Spleen (tissue), 11 donors: ENCODE measurements around the gene NFATC1. TPM values are rescaled to one million over a fixed set of nuclear protein-coding genes. Genes with fewer than 3 reads are reported as not detected.

Experiments used
- DNase-seq: peaks from one replicate; pipeline ENCODE4 v3.0.0-alpha.2; 2020
- H3K27ac ChIP-seq, 8 donors: fragments of 200-600 bp; sonication (generic) in 7 of 8; 1 replicate in 4 of 8; 2 replicates in 4 of 8; pipeline versions ENCODE4 v1.5.0 to v1.8.0; 2016 to 2021; ENCODE audit warnings: inconsistent platforms in 4 of 8, mild to moderate bottlenecking in 4 of 8, moderate library complexity in 1 of 8
- H3K27me3 ChIP-seq, 7 donors: fragments of 200-600 bp; sonication (generic) in 6 of 7; replicated peaks in 1 of 7; 1 replicate in 4 of 7; 2 replicates in 3 of 7; pipeline versions ENCODE4 v1.5.0 to v1.8.0; 2016 to 2021; ENCODE audit warnings: inconsistent platforms in 3 of 7, mild to moderate bottlenecking in 1 of 7
- H3K36me3 ChIP-seq, 6 donors: fragments of 200-600 bp; sonication (generic) in 5 of 6; 1 replicate in 4 of 6; 2 replicates in 2 of 6; pipeline versions ENCODE4 v1.5.0 to v1.8.0; 2016 to 2021; ENCODE audit warnings: inconsistent platforms in 2 of 6
- H3K4me1 ChIP-seq, 6 donors: fragments of 200-600 bp; sonication (generic) in 5 of 6; 1 replicate in 3 of 6; 2 replicates in 3 of 6; pipeline versions ENCODE4 v1.5.0 to v1.8.0; 2016 to 2021; ENCODE audit warnings: inconsistent platforms in 3 of 6
- H3K4me3 ChIP-seq, 8 donors: fragments of 200-600 bp; sonication (generic) in 7 of 8; 1 replicate in 4 of 8; 2 replicates in 4 of 8; pipeline versions ENCODE4 v1.5.0 to v1.8.0; 2016 to 2021; ENCODE audit warnings: inconsistent platforms in 4 of 8, mild to moderate bottlenecking in 4 of 8, moderate library complexity in 2 of 8
- H3K9me3 ChIP-seq, 8 donors: fragments of 200-600 bp; sonication (generic) in 7 of 8; 1 replicate in 4 of 8; 2 replicates in 4 of 8; pipeline versions ENCODE4 v1.5.0 to v1.8.0; 2016 to 2021; ENCODE audit warnings: inconsistent platforms in 4 of 8
- CTCF ChIP-seq, 11 experiments: fragments of 200-600 bp in 7 of 11; fragments of 450-650 bp in 4 of 11; sonication (generic) in 4 of 11; IDR thresholded peaks in 8 of 11; conservative IDR thresholded peaks in 3 of 11; 1 replicate in 7 of 11; 2 replicates in 4 of 11; pipeline versions ENCODE4 v1.4.0 to v1.8.0; 2016 to 2021; ENCODE audit warnings: antibody characterized with exemption in 11 of 11, inconsistent platforms in 4 of 11, mild to moderate bottlenecking in 1 of 11
- POLR2A ChIP-seq, 3 donors: fragments of 450-650 bp; IDR thresholded peaks; one replicate each; pipeline ENCODE4 v1.5.1; 2017; ENCODE audit warnings: antibody characterized with exemption in 3 of 3, mild to moderate bottlenecking in 1 of 3
- POLR2AphosphoS5 ChIP-seq, 3 donors: sonication (generic); formaldehyde crosslinking; IDR thresholded peaks; one replicate each; pipeline ENCODE4 v1.5.1; 2017; ENCODE audit warnings: antibody characterized with exemption in 3 of 3
- WGBS, 5 donors: extraction: QIAGEN DNeasy Blood & Tissue Kit in 3 of 5; methylation state at CpG; one replicate each; pipeline versions ENCODE4 v1.1.5 to v1.1.7; 2013 to 2018; 5-methylcytosine and 5-hydroxymethylcytosine counted together
- intact Hi-C: fragments of 100-400 bp; cut with DNase I; formaldehyde crosslinking; loops from one replicate; pipeline ENCODE4 v1.15.0; 2023; ENCODE audit warnings: low total_unique reads
- polyA plus RNA-seq, 3 donors: library from polyadenylated mRNA; stranded (reverse); fragments of 200-250 nt; gene quantifications; one replicate each; pipeline ENCODE4 v1.2.1, GENCODE V29; 2013
- total RNA-seq, 7 donors: library from RNA; depleted of rRNA in 3 of 7; stranded (reverse); fragments of >200 nt in 3 of 7; fragmentation: NEBNext Ultra II Directional in 4 of 7; extraction: Animal tissue kit (Norgen Biotek cat#: 25700) in 4 of 7; gene quantifications; one replicate each; pipeline versions ENCODE4 v1.1.0 to v1.2.1, GENCODE V29; 2016 to 2021
- donor health status: healthy with polysubstance abuse.
- donor health status: DM: no; HTN: no; CAD: no; lungs with moderate emphysema.
- donor health status: DM: no; HTN: no; CAD: no.
- donor health status: Bipolar disorder and iron deficiency.
- donor health status: healthy.
- donor health status: DM: no; HTN: no; CAD: no.
- donor health status: DM: yes; HTN: yes; CAD: no.

Gene NFATC1
- total and polyA plus RNA-seq, 10 donors: 20.7 to 64.9 (median 47.4) TPM

GRCh38 chr18:79548986-79549637 lies 153.4 kb downstream of the NFATC1 start:
- Histone ChIP-seq H3K4me3 (no peak overlapping the region), H3K27me3 (peaks cover 0 to 42% (median 0%) of the 10 kb centered on the region in 7 donors), H3K9me3 (no peaks in the 10 kb centered on the region), H3K4me1 (no peaks in the 10 kb centered on the region), H3K36me3 (no peaks in the 10 kb centered on the region), H3K27ac (no peak overlapping the region)
- no peak for DNase-seq
- no peak for TF ChIP-seq CTCF (IDR thresholded peaks at IDR 0.05 in 8 of 11, conservative IDR thresholded peaks at IDR 0.05 in 3 of 11)
- no peak for TF ChIP-seq POLR2AphosphoS5 (IDR thresholded peaks at IDR 0.05)
- no peak for TF ChIP-seq POLR2A (IDR thresholded peaks at IDR 0.05)
- intact Hi-C loops: no loop called here
- 76 to 82% (median 81%) methylated on average over 24 to 31 of the region's 31 CpGs for WGBS, 5 donors

DNA sequence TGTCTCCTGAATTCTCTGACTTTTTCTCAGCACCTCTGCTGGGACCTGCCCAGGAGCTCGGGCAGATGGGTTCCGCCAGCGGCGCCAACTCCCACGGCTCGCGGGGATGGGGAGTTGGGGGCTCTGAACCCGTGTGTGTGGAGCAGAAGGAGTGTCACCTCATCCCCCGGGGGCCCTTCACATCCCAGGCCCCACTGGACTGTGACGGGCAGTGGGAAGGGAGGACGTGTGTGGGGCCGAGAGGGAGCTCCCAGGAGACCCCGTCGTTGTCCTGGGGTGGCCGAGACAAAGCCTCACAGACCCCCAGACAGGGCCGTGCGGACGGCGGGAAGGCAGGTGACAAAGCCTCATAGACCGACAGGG lies 153.9 kb downstream of the NFATC1 start:
- TF ChIP-seq POLR2A (IDR thresholded peaks at IDR 0.05) (no peak), POLR2AphosphoS5 (IDR thresholded peaks at IDR 0.05) (no peak), CTCF (IDR thresholded peaks at IDR 0.05 in 8 of 11, conservative IDR thresholded peaks at IDR 0.05 in 3 of 11) (no peak)
- Histone ChIP-seq H3K4me3 (no peak overlapping the region), H3K27ac (no peak overlapping the region), H3K9me3 (no peaks in the 10 kb centered on the region), H3K4me1 (no peaks in the 10 kb centered on the region), H3K27me3 (peaks cover 0 to 38% (median 0%) of the 10 kb centered on the region in 7 donors), H3K36me3 (no peaks in the 10 kb centered on the region)
- WGBS, 5 donors: 86 to 91% (median 87%) methylated on average over 7 to 20 of the region's 20 CpGs
- intact Hi-C loops: no loop called here
- no peak for DNase-seq

GRCh38 chr18:79552140-79552631 lies 156.5 kb downstream of the NFATC1 start:
- no peaks in the 10 kb centered on the region for H3K36me3 ChIP-seq
- H3K4me3 ChIP-seq: no peak overlapping the region
- no peak for TF ChIP-seq POLR2AphosphoS5 (IDR thresholded peaks at IDR 0.05)
- TF ChIP-seq CTCF (IDR thresholded peaks at IDR 0.05 in 8 of 11, conservative IDR thresholded peaks at IDR 0.05 in 3 of 11): no peak
- no peak for TF ChIP-seq POLR2A (IDR thresholded peaks at IDR 0.05)
- WGBS, 5 donors: 85 to 95% (median 88%) methylated on average over 16 to 20 of the region's 20 CpGs
- intact Hi-C loops: no loop called here
- no peak overlapping the region for H3K27ac ChIP-seq
- no peak for DNase-seq
- no peaks in the 10 kb centered on the region for H3K9me3 ChIP-seq
- peaks cover 0 to 38% (median 0%) of the 10 kb centered on the region in 7 donors for H3K27me3 ChIP-seq
- H3K4me1 ChIP-seq: no peaks in the 10 kb centered on the region

- H3K36me3 ChIP-seq: no peaks in the 10 kb centered on the region
- peaks cover 0 to 33% (median 0%) of the 10 kb centered on the region in 7 donors for H3K27me3 ChIP-seq
- H3K4me1 ChIP-seq: no peaks in the 10 kb centered on the region
- DNase-seq: no peak
- no peak overlapping the region for H3K4me3 ChIP-seq
- H3K9me3 ChIP-seq: no peaks in the 10 kb centered on the region
- intact Hi-C loops: no loop called here
- TF ChIP-seq POLR2A (IDR thresholded peaks at IDR 0.05): no peak
- TF ChIP-seq POLR2AphosphoS5 (IDR thresholded peaks at IDR 0.05): no peak
- TF ChIP-seq CTCF (IDR thresholded peaks at IDR 0.05 in 8 of 11, conservative IDR thresholded peaks at IDR 0.05 in 3 of 11): no peak
- WGBS, 5 donors: 81 to 92% (median 88%) methylated on average over 16 to 25 of the region's 25 CpGs
- H3K27ac ChIP-seq: no peak overlapping the region
Observed at GRCh38 chr18:79552696-79553095, 157.0 kb downstream of the NFATC1 start.
